ENCODE results near the gene PFDN1.

The PFDN1 gene

DNA sequence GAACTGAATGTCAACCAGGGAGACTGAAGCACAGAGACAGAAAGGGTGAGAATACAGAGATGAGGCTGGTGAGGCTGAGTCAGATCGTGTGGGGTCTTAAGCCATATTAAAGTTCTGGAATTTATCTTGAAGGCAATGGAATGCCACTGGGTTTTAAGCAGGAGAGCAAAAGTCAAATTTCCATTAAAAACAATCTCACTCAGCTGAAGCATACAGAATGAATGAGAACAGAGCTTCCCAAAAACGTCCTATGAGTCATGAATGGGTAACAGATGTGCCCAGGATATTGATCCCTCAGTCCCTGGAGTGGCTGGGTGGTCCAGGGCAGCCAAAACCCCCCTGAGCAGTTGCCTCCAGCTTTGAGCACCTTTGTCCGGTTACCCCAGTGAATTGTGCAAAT lies 44.9 kb downstream of the PFDN1 start:
- no peak for DNase-seq

DNA sequence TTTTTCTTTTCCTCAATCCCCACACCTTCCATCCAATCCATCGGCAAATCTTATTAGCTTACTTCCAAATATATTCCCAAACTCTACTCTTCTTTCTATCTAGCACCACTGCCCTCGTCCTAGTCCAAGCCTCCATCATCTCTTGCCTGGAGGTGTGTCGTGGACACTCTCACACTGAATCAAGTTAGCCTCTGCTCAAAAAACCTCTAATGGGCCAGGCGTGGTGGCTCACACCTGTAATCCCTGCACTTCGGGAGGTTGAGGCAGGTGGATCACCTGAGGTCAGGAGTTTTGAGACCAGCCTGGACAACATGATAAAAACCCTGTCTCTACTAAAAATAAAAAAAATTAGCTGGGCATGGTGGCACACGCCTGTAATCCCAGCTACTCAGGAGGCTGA lies 46.2 kb downstream of the PFDN1 start:
- no peak for DNase-seq

DNA sequence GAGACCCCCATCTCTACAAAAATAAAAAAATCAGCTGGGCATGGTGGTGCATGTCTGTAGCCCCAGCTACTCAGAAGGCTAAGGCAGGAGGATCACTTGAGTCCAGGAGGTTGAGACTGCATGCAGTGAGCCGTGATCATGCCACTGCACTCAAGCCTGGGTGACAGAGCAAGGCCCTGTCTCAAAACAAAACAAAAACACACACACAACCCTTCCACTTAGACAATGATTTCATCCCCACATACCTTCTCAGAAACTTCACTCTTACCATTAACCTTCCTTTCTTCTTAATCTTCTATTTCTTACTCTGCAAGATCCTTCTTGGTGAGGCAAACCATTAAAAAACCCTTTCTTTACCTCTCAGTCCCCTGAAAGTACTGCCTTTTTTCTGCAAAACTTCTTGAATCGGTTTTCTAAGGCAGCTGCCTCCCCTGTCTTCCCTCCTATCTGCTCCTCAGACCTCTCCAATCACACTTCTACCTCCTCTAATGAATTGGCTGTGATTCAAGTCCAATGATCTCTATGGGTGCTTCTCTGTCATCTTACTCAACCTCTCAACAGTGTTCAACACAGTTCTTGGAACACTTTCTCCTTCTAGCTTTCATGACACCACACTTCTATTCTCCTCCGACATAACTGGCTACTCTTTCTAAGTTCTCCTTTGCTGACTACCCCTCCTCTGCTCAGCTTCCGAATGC lies 47.3 kb downstream of the PFDN1 start:
- DNase-seq, result no peak

DNA sequence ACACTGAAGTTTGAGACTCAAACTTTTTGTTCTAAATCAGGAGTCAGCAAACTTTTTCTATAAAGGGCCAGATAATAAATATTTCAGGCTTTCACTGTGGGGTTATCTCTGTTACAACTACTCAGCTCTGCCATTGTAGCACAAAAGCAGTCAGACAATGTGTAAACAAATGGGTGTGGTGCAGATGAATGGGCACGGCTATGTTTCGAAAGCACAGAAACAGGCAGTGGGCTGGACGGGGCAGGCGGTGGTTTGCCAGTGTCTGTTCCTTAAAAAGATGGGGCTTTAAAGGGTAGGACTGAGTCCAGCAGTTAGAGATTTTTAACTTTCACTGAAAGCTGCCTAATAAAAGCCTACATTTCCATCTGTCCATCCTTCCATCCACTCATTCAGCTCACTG lies 48.9 kb downstream of the PFDN1 start:
- no peak for DNase-seq

DNA sequence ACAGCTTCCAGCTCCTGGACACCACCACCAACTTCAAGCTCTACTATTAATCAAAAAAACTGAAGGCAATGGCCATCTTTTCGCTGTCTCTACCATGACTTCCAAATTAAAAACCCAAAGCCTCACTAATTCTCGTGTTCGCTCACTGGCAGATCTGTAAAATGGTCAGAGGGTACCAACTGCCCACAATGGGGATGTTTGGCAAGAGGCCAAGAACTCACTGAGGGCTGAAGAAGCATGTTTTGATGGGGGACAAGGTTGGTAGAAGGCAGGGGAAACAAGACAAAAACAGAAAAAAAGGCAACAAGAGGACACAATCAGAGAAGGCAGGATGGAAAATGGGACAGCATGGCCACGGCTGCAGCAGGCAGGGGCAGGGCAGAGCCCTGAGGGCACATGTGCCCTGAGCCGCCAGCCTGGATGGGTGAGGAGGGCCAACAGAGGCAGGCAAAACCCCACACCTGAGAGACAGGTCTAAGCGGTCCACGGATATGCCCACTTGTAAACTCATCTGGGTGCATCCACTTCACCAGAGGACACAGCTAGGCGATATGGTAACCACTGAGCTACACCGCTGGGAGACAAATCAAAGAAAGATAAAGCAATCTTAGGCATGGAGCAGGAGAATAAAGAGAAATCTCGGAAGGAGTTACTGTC lies 50.3 kb downstream of the PFDN1 start:
- no peak for DNase-seq

DNA sequence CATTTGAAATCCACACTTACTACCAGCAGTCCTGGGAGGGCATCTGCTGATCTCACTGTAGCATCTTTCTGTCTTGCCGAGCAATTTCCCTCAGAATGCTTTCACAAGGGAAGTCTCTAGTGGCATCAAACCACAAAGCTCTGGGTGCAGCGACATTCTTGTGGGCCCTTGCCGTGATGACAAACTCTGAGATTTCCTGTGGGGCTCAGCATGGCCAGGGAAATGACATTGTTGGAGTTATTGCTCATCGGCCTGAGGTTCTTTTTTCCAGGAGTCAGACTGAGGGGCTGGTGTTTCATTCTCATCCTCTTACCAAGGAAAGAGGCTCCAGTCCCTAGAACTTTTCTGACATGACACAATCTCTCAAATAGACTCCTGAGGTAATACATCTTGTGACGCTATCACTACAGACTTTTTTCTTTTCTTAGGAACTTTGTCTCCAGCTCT lies 51.4 kb downstream of the PFDN1 start:
- no peak for DNase-seq

DNA sequence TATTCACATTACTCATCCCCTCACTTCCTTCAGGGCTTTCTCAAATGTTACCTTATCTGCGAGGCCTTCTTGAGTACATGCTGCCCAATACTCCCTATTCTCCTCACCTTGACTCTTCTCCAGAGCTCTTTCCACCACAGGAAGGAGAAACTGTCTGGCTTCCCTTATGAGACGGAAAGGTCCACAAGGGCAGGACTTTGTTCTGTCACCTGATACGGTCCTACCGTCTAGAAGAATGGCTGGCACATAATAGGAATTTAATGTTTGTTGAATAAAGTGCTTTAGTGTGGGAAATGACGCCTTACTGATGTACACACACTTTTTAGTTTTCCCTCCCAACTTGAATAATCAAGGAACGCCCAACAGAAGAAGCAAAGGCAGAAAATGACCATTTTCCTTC lies 52.5 kb downstream of the PFDN1 start:
- DNase-seq, result no peak

DNA sequence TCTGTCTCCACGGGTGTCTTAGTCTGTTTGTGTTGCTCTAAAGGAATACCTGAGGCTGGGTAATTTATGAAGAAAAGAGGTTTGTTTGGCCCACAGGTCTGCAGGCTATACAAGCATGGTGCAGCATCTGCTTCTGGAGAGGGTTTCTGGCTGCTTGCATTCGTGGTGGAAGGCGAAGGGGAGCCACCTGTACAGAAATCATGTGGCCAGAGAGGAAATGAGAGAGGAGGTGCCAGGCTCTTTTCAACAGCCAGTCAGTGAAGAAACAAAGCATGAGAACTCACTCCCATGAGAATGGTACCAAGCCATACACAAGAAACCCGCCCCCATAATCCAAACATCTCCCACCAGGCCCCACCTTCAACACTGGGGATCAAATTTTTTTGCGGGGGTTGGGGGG lies 53.4 kb downstream of the PFDN1 start:
- no peak for DNase-seq

DNA sequence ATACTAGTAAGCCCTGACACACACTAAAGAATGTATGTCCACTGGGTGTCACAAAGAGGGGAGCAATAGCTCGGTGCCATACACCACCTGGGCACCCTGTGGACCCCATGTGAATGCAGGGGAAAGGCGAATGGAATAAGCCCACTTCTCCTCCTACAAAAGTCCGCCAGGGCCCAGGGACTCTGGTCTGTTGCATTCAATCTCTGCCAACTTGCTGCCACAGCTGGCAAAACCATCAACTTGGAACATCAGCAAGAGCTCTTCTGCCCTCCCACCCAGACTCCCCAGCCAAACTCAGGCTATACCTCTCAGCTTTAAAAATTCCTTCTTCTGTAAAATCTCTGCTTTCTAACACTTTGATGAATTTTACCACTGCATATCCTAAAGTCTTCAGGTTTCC lies 54.5 kb downstream of the PFDN1 start:
- DNase-seq, result no peak

DNA sequence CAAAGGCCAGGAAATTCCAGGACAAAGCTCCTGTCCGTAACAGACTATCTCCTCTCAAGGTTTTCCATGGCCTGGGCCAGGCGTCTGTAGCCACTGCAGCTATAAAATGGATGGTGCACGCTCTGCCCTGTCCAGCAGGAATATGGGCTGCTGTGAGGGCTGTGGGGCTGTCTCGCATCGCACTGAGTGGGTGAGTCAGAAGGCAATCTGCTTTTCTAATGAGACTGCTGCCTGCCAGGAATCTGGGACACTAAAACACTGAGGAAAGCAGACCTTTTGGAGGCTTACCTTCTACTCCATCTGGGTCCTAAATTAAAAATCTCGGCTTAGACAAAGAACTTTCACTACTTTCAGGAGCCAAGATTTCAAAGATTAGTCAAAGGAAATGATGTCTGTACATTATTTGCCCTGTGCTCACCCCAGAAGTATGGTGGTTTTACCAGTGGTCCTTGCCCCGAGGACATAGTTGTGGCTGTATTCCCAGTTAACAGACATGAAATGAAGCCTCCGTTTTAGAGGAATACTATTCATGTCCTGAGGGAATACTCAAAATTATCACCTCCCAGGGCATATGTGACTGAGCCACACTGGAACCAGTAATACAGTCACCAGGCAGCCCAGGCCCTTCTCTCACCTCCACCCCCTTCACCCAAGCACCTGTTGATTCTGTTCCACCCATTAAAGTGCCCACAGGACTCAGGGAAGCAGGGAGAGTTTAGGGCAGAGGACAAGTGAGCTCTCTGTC lies 56.4 kb downstream of the PFDN1 start:
- no peak for DNase-seq

DNA sequence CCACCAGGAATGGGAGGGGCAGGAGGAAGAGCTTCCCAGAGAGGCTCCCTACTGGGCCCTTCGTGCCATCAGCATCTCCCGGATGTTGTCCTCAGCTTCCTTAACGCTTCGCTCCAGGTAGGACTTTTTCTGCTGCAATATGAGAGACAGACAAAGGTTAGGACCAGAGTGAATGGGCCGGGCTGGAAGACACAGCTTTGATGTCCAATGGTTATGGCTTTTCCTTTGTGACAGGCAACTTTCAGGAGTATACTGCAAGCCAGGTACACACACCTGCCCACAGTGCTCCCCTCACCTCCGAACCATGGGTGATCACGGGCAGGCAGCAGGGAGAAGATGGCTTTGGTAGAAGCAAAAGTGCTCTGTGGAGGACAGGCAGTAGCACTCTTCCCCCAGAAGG lies 57.0 kb downstream of the PFDN1 start:
- DNase-seq, result no peak

DNA sequence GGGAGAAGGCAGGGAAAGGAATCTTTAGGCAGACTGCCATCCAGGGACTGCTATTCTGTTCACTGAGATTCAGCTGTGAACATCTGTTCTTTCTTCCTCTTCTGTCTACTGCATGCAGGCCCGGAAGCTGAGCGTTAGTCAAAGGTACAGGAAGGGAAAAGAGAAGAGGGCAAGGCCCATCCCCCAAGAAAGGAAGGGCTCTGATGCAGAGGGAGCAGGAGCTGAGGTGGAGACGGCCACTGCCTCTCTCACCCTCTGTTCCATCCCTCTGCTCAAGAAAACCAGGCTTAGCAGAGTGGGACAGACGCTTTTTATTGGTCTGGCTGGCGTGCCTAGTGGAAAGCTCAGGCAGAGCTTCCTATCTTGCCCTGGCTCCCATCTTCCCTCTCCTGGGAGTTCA lies 57.6 kb downstream of the PFDN1 start:
- no peak for DNase-seq

DNA sequence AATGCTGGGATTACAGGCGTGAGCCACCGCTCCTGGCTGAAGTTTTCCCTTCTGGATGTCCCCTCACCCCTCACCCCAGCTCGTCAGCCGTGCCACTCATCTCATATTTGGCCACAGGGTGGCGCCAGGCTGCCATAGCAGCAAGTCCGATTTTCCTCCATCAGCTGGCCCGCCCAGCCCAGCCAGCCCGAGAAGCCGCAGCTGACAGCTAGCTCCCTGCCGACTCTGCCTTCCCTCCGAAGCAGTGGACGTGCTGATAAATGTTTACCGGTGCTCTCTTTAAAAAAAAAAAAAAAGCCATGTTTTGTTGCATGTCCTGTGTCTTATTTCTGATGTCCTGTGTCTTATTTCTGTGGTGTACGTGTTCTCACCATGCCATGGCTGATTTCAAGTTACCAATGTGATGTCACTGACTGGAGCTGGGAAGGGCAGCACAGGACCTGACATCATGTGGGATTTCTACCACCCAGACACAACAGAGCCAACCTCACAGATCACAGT lies 58.3 kb downstream of the PFDN1 start:
- DNase-seq, result peak; percentile 68

DNA sequence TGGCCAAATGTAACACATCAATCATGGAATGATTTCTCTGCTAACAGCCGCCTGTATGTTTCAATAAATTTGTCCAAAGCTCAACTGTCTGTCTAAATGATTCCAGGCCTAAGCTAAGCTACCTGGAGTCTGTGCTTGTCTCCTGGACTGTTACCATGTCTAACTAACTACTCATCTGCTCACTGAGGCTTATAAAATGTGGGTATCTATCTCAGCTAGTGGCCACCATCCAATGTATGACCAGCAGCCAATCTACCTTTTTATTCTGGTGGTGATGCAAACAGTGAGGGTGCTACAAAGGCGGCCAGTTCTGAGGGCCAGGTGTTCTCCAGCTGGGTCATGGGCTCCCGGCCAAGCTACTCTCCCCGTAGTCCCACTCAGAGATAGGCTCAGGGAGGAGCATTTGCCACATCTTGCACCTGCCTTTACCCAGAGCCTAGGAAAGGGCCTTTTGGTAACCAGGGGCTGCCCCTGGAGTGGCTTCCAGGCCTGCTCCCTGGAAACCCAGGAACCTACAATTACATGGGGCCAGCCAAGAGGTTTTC lies 59.1 kb downstream of the PFDN1 start:
- DNase-seq, result peak; percentile 68

DNA sequence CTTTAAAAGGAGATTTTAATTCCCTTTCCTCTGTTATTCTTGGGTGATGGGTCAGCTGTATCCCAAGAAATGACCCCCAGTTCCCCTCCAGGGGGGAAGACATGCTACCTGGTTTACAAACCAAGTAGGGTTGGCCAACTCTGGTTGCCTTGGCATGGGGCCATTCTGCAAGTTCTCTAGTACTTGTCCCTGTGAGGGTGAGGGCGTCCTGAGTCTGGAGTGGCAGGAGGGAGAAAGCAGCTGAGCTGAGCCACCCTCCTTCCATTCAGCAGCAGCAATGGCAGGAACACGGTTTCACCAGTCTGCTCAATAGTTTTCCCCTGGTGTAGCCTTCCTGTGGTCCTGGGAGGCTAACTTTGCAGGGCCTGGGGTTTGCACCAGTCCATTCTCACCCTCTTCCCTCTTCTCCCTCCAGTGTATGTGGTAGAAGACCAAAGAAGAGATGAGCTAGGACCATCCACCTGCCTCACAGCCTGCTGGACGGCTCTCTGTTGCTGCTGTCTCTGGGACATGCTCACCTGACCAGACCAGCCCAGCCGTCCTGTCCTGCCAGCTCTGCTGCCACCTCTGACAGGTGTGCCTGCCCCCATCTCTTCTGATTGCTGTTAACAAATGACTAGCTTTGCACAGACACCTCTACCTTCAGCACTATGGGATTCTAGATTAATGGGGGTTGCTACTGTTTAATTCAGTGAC lies 59.9 kb downstream of the PFDN1 start:
- no peak for DNase-seq

DNA sequence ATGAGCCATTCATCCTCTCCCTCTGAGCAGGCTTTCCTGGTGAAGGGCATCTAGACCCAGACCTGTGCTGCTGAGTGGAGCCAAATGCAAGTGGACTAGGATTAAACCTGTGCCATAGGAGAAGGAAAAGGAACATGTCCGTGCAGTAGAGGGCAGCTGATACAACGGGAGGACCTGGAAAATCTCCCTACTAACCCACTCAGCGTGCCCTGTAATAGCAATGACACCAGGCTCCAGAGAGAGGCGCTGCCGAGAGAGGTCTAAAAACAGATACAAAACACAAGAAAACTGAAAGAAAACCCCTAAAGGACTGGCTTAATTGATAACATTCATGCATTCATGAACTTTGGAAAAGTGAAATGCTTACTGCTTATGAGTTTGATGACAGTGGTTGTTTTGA lies 60.8 kb downstream of the PFDN1 start:
- no peak for DNase-seq

DNA sequence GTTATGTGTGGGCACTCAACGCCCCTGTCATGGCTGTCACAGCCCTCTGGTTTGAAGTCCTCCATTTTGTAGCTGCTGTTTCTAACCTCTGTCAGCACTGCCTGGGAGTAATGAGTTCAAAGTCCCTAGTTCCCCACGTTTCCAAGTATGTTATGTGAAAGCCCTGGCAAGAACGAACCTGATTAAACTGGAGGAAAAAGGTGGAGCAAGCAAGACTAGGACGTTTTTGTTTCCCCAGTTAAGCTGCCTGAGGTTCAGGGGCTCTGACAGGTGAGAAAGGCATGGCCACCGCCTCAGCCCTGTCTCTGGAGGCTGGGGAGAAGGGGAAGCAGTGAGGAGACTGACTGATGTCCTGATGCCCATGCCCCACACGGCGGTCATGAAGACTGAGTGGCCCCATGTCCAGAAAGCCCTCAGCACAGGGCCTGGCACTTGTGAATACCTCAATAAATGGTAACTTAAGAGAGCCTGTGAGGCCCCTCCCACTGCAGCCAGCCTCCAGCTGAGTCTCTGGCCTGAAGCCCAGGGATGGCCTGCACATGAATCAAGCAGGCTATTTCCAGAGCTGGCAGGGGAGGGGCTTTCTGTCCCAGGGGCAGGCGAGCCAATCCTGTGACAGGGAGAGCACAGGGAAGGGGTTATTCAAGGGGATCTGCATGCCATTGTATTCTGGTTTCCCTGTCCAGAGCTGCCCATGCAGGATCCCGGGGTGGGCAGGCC lies 61.8 kb downstream of the PFDN1 start:
- DNase-seq, result peak; percentile 40

DNA sequence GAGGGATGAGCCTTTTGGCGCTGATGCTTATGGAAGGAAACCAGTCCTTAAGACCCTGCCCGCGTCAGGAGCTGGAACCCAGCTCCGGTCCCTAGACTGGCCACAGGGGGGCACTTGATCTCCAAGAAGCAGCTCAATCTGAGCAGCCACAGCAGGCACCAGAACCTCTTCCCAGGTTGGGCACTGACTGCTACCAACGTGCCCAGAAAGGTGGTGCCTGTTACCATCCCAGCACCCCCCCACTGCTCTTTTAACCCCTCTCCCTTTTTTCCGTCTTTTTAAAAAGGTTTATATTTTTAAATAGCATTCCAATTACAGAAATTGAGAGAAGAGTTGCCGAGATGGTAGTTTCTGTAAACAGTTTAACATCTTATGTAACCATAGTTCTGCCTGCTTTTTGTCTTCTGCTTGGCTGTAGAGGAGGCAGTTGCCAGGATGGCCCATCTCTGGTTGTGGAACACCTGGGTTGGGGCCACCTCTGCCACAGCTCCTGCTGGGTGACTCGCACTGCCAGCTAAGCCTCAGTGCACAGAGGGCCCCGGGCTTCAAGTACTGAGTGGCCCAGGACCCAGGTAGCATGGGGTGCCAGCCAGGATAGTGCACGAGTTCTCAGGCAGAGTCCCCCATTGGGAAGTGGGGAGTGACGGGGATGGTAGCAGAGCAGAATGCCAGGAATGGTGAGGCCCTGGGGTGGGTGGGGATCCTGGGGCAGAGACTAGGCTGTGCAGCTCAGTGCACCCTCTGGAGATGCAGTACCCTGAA lies 62.8 kb downstream of the PFDN1 start:
- no peak for DNase-seq

DNA sequence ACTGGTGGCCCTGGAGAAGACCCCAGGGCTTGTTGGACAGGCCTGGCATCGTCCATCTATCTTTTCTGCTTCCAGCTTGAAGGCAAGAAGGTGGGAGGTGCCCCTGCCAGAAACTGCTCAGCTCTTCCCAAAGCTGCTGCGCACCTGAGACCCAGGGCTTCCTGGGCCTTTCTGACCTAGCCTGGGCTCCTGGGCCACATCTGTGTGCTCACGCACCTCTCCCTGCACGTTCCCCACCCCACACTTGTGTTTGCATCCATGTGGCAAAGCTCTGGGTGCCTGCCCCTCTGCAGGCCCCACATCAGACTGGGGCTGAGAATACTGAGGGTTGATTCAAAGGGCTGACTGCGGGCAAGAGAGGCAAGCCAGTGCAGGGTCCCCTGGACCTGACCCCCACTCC lies 63.4 kb downstream of the PFDN1 start:
- no peak for DNase-seq

DNA sequence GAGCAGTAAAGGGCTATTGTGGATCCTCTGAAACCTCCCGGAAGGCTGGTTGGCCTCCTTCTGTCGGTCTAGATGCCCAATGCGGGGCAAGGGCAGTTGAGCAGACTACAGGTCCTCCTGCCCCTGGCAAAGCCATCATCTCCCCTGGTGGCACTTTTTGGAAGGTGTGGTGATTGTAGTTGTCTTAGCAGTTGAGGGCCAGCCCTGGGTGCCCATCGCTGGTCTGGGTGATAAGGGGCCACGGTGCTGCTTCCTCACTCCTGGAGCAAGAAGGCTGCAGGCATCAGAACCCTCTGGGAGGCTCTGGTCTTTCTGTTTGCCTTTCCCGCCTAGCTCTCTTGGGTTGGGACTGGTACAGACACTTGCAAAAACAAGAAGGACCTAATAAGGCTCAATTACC lies 64.1 kb downstream of the PFDN1 start:
- no peak for DNase-seq

DNA sequence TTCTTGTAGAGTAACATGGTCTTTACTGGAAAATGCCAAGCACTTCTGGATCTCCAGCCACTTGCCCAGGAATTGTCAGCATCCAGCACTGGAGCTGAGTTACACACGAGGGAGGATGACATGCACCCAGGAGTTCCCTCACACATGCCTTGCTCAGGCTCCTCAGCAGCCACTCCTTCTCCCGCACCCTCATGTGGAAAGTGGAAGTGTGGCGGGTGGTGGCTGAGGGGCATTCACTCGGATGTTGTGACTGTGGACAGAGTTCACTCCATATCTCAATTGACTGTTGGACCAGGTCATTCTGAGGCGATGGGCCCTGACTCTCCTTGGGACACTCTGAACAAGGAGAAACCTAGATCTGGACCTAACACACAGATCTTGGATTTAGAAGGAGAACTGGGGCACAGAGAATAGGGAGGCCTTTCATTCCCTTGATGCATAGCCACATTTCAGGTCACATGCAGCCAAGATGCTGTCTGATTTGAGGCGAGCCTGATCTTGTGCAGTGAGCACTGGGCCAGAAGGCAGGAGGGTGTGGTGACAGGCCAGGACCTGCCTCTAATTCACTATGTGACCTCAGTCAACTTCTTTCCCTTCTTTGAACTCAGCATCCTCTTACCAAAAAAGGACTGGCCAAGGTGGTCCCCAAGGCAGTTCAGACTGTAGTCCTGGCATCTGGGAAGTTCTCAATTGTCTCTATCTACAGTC lies 65.9 kb downstream of the PFDN1 start:
- no peak for DNase-seq

All from NCI-H510A (cell line).